Skin epidermis (tissue), 12 donors: Measurements from ENCODE around the gene CAMK2N2.

Experiments used
- H3K27ac ChIP-seq, 21 experiments: fragments of 200-600 bp; sonication (generic) in 11 of 21; one replicate each; pipeline ENCODE4 v1.5.0; 2020; ENCODE audit warnings: mild to moderate bottlenecking in 3 of 21, inconsistent platforms in 2 of 21, moderate library complexity in 2 of 21
- H3K4me3 ChIP-seq, 7 experiments: fragments of 200-600 bp; sonication (generic) in 2 of 7; one replicate each; pipeline ENCODE4 v1.5.0; 2020; ENCODE audit warnings: inconsistent platforms in 2 of 7, mild to moderate bottlenecking in 2 of 7, moderate library complexity in 1 of 7

CAMK2N2 gene

DNA sequence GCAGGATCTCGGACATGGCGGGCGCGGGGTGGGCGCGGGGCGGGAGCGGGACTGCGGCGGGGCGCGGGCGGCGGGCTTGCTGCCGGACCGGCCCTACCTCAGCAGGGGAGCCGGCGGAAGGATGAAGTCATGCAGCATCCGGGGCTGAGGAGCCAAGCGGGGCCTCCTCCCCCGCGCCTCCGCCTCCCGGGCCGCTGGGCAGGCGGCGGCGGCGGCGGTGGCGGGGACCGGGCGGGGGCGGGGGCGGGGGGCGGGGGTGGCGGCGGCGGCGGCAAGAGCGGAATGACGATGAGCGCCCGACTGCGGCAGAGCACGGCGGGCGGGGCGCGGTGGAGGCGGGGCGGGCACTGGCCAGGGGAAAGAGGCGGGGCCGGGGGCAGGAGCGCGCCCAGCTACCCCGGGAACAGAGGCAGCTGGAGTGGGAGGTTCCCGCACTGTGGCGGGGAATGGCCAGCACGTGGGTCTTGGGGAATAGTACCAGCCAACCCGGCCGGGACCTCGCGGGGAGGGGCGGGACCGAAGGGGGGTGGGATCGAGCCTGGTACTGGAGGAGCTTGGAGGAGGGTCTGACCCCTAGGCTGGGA, at the start of gene CAMK2N2:
CAMK2N2 (minus strand) TSS at position 284 of the 584 bp plus-strand sequence; CDS start at position 16, 268 bp downstream.
- H3K4me3 ChIP-seq = peak within 1 kb of the TSS; percentile 33 to 52 (median 46)
- H3K27ac ChIP-seq = no peak within 1 kb of the TSS

- H3K27ac ChIP-seq = no peak overlapping the region
- no peak overlapping the region for H3K4me3 ChIP-seq
Observed at GRCh38 chr3:184308744-184309143, 47.4 kb upstream of the CAMK2N2 start.

GRCh38 chr3:184307915-184308314, 46.6 kb upstream of the CAMK2N2 start:
- no peak overlapping the region for H3K27ac ChIP-seq
- H3K4me3 ChIP-seq = no peak overlapping the region

GRCh38 chr3:184306341-184306972, 45.1 kb upstream of the CAMK2N2 start:
- Histone ChIP-seq H3K27ac (no peak overlapping the region), H3K4me3 (no peak overlapping the region)

- Histone ChIP-seq H3K4me3 (no peak overlapping the region), H3K27ac (no peak overlapping the region)
Observed at GRCh38 chr3:184305577-184305976, 44.2 kb upstream of the CAMK2N2 start.

GRCh38 chr3:184300378-184300720, 39.0 kb upstream of the CAMK2N2 start:
- H3K27ac ChIP-seq = peak overlapping the region in 6 of 21 experiments; percentile 78 to 90 (median 84)
- peak overlapping the region in 6 of 7 experiments; percentile 71 to 95 (median 88) for H3K4me3 ChIP-seq

- H3K27ac ChIP-seq = peak overlapping the region; percentile 15 to 92 (median 84)
- H3K4me3 ChIP-seq = peak overlapping the region; percentile 71 to 95 (median 87)
Observed at GRCh38 chr3:184299488-184300377, 38.4 kb upstream of the CAMK2N2 start.

GRCh38 chr3:184298759-184299487, 37.6 kb upstream of the CAMK2N2 start, which contains the start of gene PSMD2:
Gene PSMD2 (plus strand): TSS chr3:184299241. CDS start chr3:184299267, 26 bp downstream.
- Histone ChIP-seq H3K4me3 (peak within 1 kb of the TSS; percentile 71 to 95 (median 87)), H3K27ac (peak within 1 kb of the TSS; percentile 15 to 92 (median 86))

GRCh38 chr3:184296616-184297015, 35.3 kb upstream of the CAMK2N2 start:
- no peak overlapping the region for H3K4me3 ChIP-seq
- H3K27ac ChIP-seq = no peak overlapping the region

DNA sequence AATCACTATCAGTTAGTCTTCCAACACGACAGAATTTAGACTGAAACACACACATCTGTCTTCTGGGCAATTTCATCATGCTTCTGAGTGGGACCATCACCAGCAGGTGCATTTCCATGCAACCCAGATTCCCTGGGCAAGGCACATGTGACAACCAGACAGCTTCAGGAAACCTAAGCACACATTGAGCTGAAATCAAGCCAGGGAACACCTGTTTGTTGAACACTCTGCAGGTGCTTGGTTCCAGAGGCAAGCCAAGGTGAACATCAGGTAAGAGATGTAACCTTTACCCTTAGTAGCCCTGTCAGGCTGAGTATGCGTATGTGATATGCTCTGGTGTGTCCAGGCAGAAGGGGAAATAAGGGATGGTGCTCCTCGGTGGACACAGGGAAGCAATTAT, 34.4 kb upstream of the CAMK2N2 start:
- Histone ChIP-seq H3K4me3 (no peak overlapping the region), H3K27ac (no peak overlapping the region)

DNA sequence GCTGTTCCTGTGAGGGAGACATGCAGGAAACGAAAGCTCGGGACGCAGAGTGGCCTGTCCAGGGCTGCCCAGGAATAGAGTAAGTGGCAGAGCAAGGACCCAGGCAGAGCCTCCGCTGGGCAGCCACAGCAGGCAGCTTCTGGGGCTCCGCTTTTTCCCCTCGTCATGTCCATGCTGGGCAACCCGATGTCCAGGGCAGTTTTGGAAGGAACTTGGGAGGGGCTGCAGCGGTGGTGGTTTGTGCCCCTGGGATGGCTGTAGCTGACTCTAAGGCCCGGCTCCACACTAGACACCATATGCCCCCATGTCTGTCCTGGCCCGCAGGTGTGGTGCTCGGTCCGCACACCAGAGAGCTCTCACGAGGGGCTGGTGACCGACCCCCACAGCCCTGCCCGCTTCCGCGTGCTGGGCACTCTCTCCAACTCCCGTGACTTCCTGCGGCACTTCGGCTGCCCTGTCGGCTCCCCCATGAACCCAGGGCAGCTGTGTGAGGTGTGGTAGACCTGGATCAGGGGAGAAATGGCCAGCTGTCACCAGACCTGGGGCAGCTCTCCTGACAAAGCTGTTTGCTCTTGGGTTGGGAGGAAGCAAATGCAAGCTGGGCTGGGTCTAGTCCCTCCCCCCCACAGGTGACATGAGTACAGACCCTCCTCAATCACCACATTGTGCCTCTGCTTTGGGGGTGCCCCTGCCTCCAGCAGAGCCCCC, 30.5 kb upstream of the CAMK2N2 start:
- Histone ChIP-seq H3K4me3 (no peak overlapping the region), H3K27ac (no peak overlapping the region)

DNA sequence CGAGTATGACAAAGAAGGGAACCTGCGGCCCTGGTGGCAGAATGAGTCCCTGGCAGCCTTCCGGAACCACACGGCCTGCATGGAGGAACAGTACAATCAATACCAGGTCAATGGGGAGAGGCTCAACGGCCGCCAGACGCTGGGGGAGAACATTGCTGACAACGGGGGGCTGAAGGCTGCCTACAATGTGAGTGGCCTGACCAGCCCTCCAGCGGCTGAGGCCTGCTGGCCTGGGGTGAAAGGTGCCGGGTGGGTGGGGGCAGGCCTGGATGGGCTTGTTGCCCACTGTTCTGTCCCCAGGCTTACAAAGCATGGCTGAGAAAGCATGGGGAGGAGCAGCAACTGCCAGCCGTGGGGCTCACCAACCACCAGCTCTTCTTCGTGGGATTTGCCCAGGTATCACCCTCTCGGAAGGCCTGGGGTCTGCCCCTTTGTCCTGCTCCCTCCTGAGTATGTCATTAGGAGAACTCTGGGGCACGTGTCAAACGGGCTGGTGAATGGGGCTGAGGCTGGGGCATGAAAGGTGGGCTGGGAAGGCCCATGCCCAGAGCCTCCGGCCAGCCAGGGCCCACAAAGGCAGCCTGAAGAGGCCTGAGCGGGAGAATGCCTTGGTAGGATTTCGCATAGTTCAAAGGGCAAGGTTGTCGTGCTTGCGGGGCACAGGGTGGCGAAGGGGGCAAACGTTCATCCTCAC, 29.8 kb upstream of the CAMK2N2 start:
- H3K4me3 ChIP-seq = no peak overlapping the region
- H3K27ac ChIP-seq = no peak overlapping the region

- Histone ChIP-seq H3K27ac (no peak overlapping the region), H3K4me3 (no peak overlapping the region)
Observed at GRCh38 chr3:184290331-184290730, 29.0 kb upstream of the CAMK2N2 start.

GRCh38 chr3:184289426-184289938, 28.1 kb upstream of the CAMK2N2 start:
- Histone ChIP-seq H3K27ac (no peak overlapping the region), H3K4me3 (no peak overlapping the region)

DNA sequence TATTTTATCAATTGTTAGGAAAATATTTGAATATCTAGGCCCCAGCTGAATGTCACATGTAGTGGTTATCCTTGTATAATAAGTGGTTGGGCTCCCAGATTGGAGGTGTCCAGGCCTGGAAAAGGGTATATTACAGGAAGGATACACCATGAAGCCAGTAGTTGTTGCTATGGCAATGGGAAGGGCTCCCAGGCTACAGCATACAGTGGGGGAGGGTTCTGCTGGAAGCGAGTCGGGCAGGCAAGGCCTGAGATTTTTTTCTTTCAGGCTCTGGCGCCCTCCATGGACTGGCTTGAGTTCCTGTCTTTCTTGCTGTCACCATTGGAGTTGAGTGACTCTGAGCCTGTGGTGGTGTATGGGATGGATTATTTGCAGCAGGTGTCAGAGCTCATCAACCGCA, 23.3 kb upstream of the CAMK2N2 start:
- Histone ChIP-seq H3K27ac (no peak overlapping the region), H3K4me3 (no peak overlapping the region)

- no peak overlapping the region for H3K4me3 ChIP-seq
- no peak overlapping the region for H3K27ac ChIP-seq
Observed at GRCh38 chr3:184283681-184284080, 22.3 kb upstream of the CAMK2N2 start.

DNA sequence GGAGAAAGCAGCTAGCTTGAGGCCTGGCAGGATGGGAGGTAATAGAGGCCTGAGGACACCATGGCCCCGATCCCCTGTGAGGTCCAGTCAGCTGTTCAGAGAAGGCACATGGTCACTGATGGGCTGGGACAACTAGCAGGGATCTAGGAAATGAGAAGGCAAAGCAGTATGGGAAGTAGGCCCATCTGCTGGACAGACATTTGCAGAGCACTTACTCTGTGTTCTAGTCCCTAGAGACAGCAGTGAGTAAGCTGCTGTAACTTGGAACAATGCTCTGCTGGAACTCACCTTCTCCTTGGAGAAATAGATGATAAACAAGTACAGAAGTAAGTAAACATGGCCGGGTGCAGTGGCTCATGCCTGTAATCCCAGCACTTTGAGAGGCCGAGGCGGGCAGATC, 21.6 kb upstream of the CAMK2N2 start:
- Histone ChIP-seq H3K27ac (no peak overlapping the region), H3K4me3 (no peak overlapping the region)

DNA sequence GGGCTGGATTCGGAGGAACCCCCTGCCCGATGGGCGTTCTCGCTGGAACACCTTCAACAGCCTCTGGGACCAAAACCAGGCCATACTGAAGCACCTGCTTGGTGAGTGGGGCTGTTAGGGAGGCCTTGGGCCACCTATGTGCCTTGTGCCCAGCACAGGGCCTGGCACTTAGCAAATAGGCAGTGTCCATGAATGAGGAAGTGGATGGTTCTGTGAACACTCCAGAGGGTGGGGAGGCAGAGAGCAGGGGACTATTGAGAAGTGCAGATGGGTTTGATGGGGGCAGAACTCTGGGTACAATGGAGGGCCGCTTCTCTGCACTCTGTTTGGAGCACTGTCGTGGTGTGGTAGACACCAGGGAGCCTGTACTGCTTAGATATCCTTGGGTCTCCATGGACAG, 16.0 kb upstream of the CAMK2N2 start:
- Histone ChIP-seq H3K4me3 (no peak overlapping the region), H3K27ac (no peak overlapping the region)
